Thyroid gland (tissue), 4 donors: ENCODE measurements around the gene ATP2B1. TPM values are rescaled to one million over a fixed set of nuclear protein-coding genes. Genes with fewer than 3 reads are reported as not detected.
"Not testable (repeated sequence)": the region's sequence is repeated elsewhere in the genome, so short reads cannot be mapped to it uniquely, and the experiment has no call there.

Experiments used
- DNase-seq, 2 donors: peaks; one replicate each; pipeline ENCODE4 v3.0.0-alpha.2; 2019
- H3K27ac ChIP-seq, 3 donors: fragments of 200-600 bp; sonication (generic); 1 replicate in 2 of 3; 2 replicates in 1 of 3; pipeline ENCODE4 v1.5.1; 2016 to 2019; ENCODE audit warnings: mild to moderate bottlenecking in 1 of 3, moderate library complexity in 1 of 3
- H3K27me3 ChIP-seq: fragments of 200-600 bp; sonication (generic); one replicate; pipeline ENCODE4 v1.5.1; 2019
- H3K36me3 ChIP-seq, 2 donors: fragments of 200-600 bp; sonication (generic); one replicate each; pipeline ENCODE4 v1.5.1; 2016 to 2019
- H3K4me1 ChIP-seq, 2 donors: fragments of 200-600 bp; sonication (generic); one replicate each; pipeline ENCODE4 v1.5.1; 2017 to 2019
- H3K4me3 ChIP-seq, 3 donors: fragments of 200-600 bp; sonication (generic); replicated peaks in 1 of 3; 1 replicate in 2 of 3; 2 replicates in 1 of 3; pipeline ENCODE4 v1.5.1; 2016; ENCODE audit warnings: mild to moderate bottlenecking in 1 of 3
- H3K9me3 ChIP-seq: fragments of 200-600 bp; sonication (generic); one replicate; pipeline ENCODE4 v1.5.1; 2017
- CTCF ChIP-seq, 6 experiments: fragments of 200-600 bp in 3 of 6; fragments of 450-650 bp in 3 of 6; sonication (generic) in 3 of 6; IDR thresholded peaks; one replicate each; pipeline ENCODE4 v1.5.1; 2016 to 2019; ENCODE audit warnings: antibody characterized with exemption in 6 of 6, mild to moderate bottlenecking in 2 of 6, inconsistent platforms in 1 of 6, moderate library complexity in 1 of 6
- POLR2A ChIP-seq, 2 donors: fragments of 450-650 bp; IDR thresholded peaks; one replicate each; pipeline ENCODE4 v1.6.1; 2017; ENCODE audit warnings: antibody characterized with exemption in 2 of 2, mild to moderate bottlenecking in 2 of 2, moderate library complexity in 1 of 2
- WGBS, 2 donors: methylation state at CpG; one replicate each; pipeline ENCODE4 v1.1.5; 2017; 5-methylcytosine and 5-hydroxymethylcytosine counted together
- intact Hi-C: fragments of 100-400 bp; cut with DNase I; formaldehyde crosslinking; loops from one replicate; pipeline ENCODE4 v1.15.1; 2023
- total RNA-seq, 4 donors: library from RNA; depleted of rRNA; stranded (reverse); fragments of >200 nt; gene quantifications; one replicate each; pipeline ENCODE4 v1.2.3, GENCODE V29; 2016

Gene ATP2B1
- total RNA-seq, 4 donors from 2014 or later: 34.5 to 66.0 (median 44.4) TPM

- no peak for TF ChIP-seq POLR2A (IDR thresholded peaks at IDR 0.05)
- no peak for TF ChIP-seq CTCF (IDR thresholded peaks at IDR 0.05)
- no peaks in the 10 kb centered on the region for H3K27me3 ChIP-seq
- 88 to 94% methylated on average over 2 of the region's 2 CpGs for WGBS, 2 donors
- no peak overlapping the region for H3K4me3 ChIP-seq
- no peak overlapping the region for H3K27ac ChIP-seq
- no peak for DNase-seq
- intact Hi-C loops: no loop called here
- H3K9me3 ChIP-seq: no peaks in the 10 kb centered on the region
- H3K36me3 ChIP-seq: no peaks in the 10 kb centered on the region
- peaks cover 3 to 6% of the 10 kb centered on the region in 2 donors for H3K4me1 ChIP-seq
Observed at GRCh38 chr12:89698607-89699006, 10.0 kb downstream of the ATP2B1 start.

- 97% methylated on average over 10 of the region's 10 CpGs for WGBS, 2 donors
- H3K4me3 ChIP-seq, H3K36me3 ChIP-seq, H3K27ac ChIP-seq, intact Hi-C loops, DNase-seq, H3K27me3 ChIP-seq, H3K9me3 ChIP-seq: not testable (repeated sequence)
- peaks cover 6 to 12% of the 10 kb centered on the region in 2 donors for H3K4me1 ChIP-seq
Observed at GRCh38 chr12:89697728-89698127, 10.9 kb downstream of the ATP2B1 start.

- no peaks in the 10 kb centered on the region for H3K36me3 ChIP-seq
- H3K9me3 ChIP-seq: no peaks in the 10 kb centered on the region
- H3K27ac ChIP-seq: no peak overlapping the region
- TF ChIP-seq POLR2A (IDR thresholded peaks at IDR 0.05) (no peak), CTCF (IDR thresholded peaks at IDR 0.05) (no peak)
- H3K4me3 ChIP-seq: no peak overlapping the region
- intact Hi-C loops: no loop called here
- H3K27me3 ChIP-seq: no peaks in the 10 kb centered on the region
- DNase-seq: no peak
- peaks cover 6 to 12% of the 10 kb centered on the region in 2 donors for H3K4me1 ChIP-seq
Observed at GRCh38 chr12:89697296-89697695, 11.3 kb downstream of the ATP2B1 start.

- no peaks in the 10 kb centered on the region for H3K36me3 ChIP-seq
- no peaks in the 10 kb centered on the region for H3K9me3 ChIP-seq
- intact Hi-C loops: no loop called here
- no peak overlapping the region for H3K27ac ChIP-seq
- peaks cover 6 to 12% of the 10 kb centered on the region in 2 donors for H3K4me1 ChIP-seq
- no peak for DNase-seq
- 83 to 95% methylated on average over 1 of the region's 1 CpG for whole genome bisulfite sequencing, 2 donors
- TF ChIP-seq CTCF (IDR thresholded peaks at IDR 0.05) (no peak), POLR2A (IDR thresholded peaks at IDR 0.05) (no peak)
- no peaks in the 10 kb centered on the region for H3K27me3 ChIP-seq
- no peak overlapping the region for H3K4me3 ChIP-seq
Observed at GRCh38 chr12:89695830-89696229, 12.8 kb downstream of the ATP2B1 start.

GRCh38 chr12:89695100-89695499, 13.5 kb downstream of the ATP2B1 start:
- Histone ChIP-seq H3K4me1 (peaks cover 6 to 8% of the 10 kb centered on the region in 2 donors), H3K36me3 (no peaks in the 10 kb centered on the region), H3K27me3 (no peaks in the 10 kb centered on the region), H3K9me3 (no peaks in the 10 kb centered on the region), H3K27ac (no peak overlapping the region), H3K4me3 (no peak overlapping the region)
- TF ChIP-seq CTCF (IDR thresholded peaks at IDR 0.05) (no peak), POLR2A (IDR thresholded peaks at IDR 0.05) (no peak)
- WGBS, 2 donors: 93 to 97% methylated on average over 2 of the region's 2 CpGs
- DNase-seq: no peak
- intact Hi-C loops: no loop called here

- H3K4me3 ChIP-seq: no peak overlapping the region
- no peaks in the 10 kb centered on the region for H3K9me3 ChIP-seq
- H3K27ac ChIP-seq: no peak overlapping the region
- H3K36me3 ChIP-seq: no peaks in the 10 kb centered on the region
- peaks cover 6 to 8% of the 10 kb centered on the region in 2 donors for H3K4me1 ChIP-seq
- WGBS, 2 donors: 99 to 100% methylated on average over 5 of the region's 5 CpGs
- intact Hi-C loops: no loop called here
- DNase-seq: no peak
- no peaks in the 10 kb centered on the region for H3K27me3 ChIP-seq
- TF ChIP-seq CTCF (IDR thresholded peaks at IDR 0.05) (no peak), POLR2A (IDR thresholded peaks at IDR 0.05) (no peak)
Observed at GRCh38 chr12:89694542-89694941, 14.1 kb downstream of the ATP2B1 start.
